ENCODE measurements around the gene RABL6.
"Not testable (repeated sequence)": the region's sequence is repeated elsewhere in the genome, so short reads cannot be mapped to it uniquely, and the experiment has no call there.

Gene RABL6

GRCh38 chr9:136823136-136824046, 15.6 kb downstream of the RABL6 start:
- no peak for DNase-seq

GRCh38 chr9:136824496-136825225, 16.9 kb downstream of the RABL6 start:
- DNase-seq: no peak

GRCh38 chr9:136825295-136826187, 17.8 kb downstream of the RABL6 start:
- DNase-seq: no peak

- DNase-seq: no peak
Measured at GRCh38 chr9:136826188-136826541, 18.4 kb downstream of the RABL6 start.

GRCh38 chr9:136826703-136827582, 19.2 kb downstream of the RABL6 start:
- no peak for DNase-seq

- no peak for DNase-seq
Measured at GRCh38 chr9:136827794-136828473, 20.2 kb downstream of the RABL6 start.

GRCh38 chr9:136828474-136829140, 20.9 kb downstream of the RABL6 start:
- DNase-seq: no peak

- DNase-seq: no peak
Measured at GRCh38 chr9:136829412-136829811, 21.7 kb downstream of the RABL6 start.

- DNase-seq: no peak
Measured at GRCh38 chr9:136829981-136830885, 22.5 kb downstream of the RABL6 start.

- no peak for DNase-seq
Measured at GRCh38 chr9:136831002-136831719, 23.4 kb downstream of the RABL6 start.

- DNase-seq: no peak
Measured at GRCh38 chr9:136831720-136832104, 24.0 kb downstream of the RABL6 start.

- DNase-seq: no peak
Measured at GRCh38 chr9:136832581-136832980, 24.8 kb downstream of the RABL6 start.

- DNase-seq: not testable (repeated sequence)
Measured at GRCh38 chr9:136833381-136834048, 25.8 kb downstream of the RABL6 start.

- DNase-seq: no peak
Measured at GRCh38 chr9:136835162-136835931, 27.6 kb downstream of the RABL6 start.

- no peak for DNase-seq
Measured at GRCh38 chr9:136835932-136836904, 28.5 kb downstream of the RABL6 start.

- DNase-seq: no peak
Measured at GRCh38 chr9:136837146-136837855, 29.6 kb downstream of the RABL6 start.

Data from kidney glomerular epithelial cell (primary cell).